Transverse colon (tissue), 4 donors: ENCODE data around the gene TMEM101. TPM values are rescaled to one million over a fixed set of nuclear protein-coding genes. Genes with fewer than 3 reads are reported as not detected.
"Not testable (repeated sequence)": the region's sequence is repeated elsewhere in the genome, so short reads cannot be mapped to it uniquely, and the experiment has no call there.

Experiments
- DNase-seq: peaks from one replicate; pipeline ENCODE4 v3.0.0-alpha.2; 2019
- H3K27ac ChIP-seq, 4 donors: fragments of 200-600 bp; sonication (generic); 2 replicates each; pipeline ENCODE4 v1.5.1; 2016 to 2018; ENCODE audit warnings: inconsistent platforms in 4 of 4
- H3K27me3 ChIP-seq: fragments of 200-600 bp; sonication (generic); 2 replicates; pipeline ENCODE4 v1.5.1; 2017; ENCODE audit warnings: inconsistent platforms
- H3K36me3 ChIP-seq, 4 donors: fragments of 200-600 bp; sonication (generic); 2 replicates each; pipeline ENCODE4 v1.5.1; 2017 to 2019; ENCODE audit warnings: inconsistent platforms in 4 of 4
- H3K4me1 ChIP-seq, 4 donors: fragments of 200-600 bp; sonication (generic); 2 replicates each; pipeline ENCODE4 v1.5.1; 2017 to 2020; ENCODE audit warnings: inconsistent platforms in 4 of 4
- H3K4me3 ChIP-seq, 4 donors: fragments of 200-600 bp; sonication (generic); 1 replicate in 1 of 4; 2 replicates in 3 of 4; pipeline versions ENCODE4 v1.5.1 to v1.6.1; 2017 to 2019; ENCODE audit warnings: inconsistent platforms in 4 of 4
- H3K9me3 ChIP-seq, 2 donors: fragments of 200-600 bp; sonication (generic); 2 replicates each; pipeline ENCODE4 v1.5.1; 2017 to 2019; ENCODE audit warnings: inconsistent platforms in 2 of 2
- CTCF ChIP-seq, 5 experiments: fragments of 200-600 bp in 3 of 5; fragments of 450-650 bp in 2 of 5; sonication (generic) in 3 of 5; IDR thresholded peaks; 1 replicate in 2 of 5; 2 replicates in 3 of 5; pipeline ENCODE4 v1.5.1; 2016 to 2017; ENCODE audit warnings: antibody characterized with exemption in 5 of 5, inconsistent platforms in 3 of 5, mild to moderate bottlenecking in 2 of 5, moderate library complexity in 1 of 5
- EP300 ChIP-seq: sonication (generic); formaldehyde crosslinking; IDR thresholded peaks from one replicate; pipeline ENCODE4 v1.6.1; 2017; ENCODE audit warnings: antibody characterized with exemption, low read depth
- POLR2A ChIP-seq: fragments of 450-650 bp; IDR thresholded peaks from one replicate; pipeline ENCODE4 v1.6.1; 2016; ENCODE audit warnings: antibody characterized with exemption, mild to moderate bottlenecking, moderate library complexity
- POLR2AphosphoS5 ChIP-seq, 3 donors: sonication (generic); formaldehyde crosslinking; IDR thresholded peaks; one replicate each; pipeline ENCODE4 v1.6.1; 2016; ENCODE audit warnings: antibody characterized with exemption in 3 of 3
- WGBS, 2 donors: methylation state at CpG; one replicate each; pipeline ENCODE4 v1.1.5; 2018; ENCODE audit warnings: low coverage in 1 of 2; 5-methylcytosine and 5-hydroxymethylcytosine counted together
- in situ Hi-C, 4 donors: fragments of 200-750 bp; cut with MboI; loops; one replicate each; pipeline versions ENCODE4 v1.15.0 to v1.15.1; 2017; ENCODE audit warnings: low sequenced_read_pairs in 3 of 4, low pct_ligation_motif_present in 1 of 4, low pct_unique_long_range_greater_than_20kb in 1 of 4
- intact Hi-C: fragments of 100-400 bp; cut with DNase I; formaldehyde crosslinking; loops from one replicate; pipeline ENCODE4 v1.15.1; 2023; ENCODE audit warnings: low total_unique reads
- total RNA-seq, 4 donors: library from RNA; depleted of rRNA; stranded (reverse); fragments of >200 nt; gene quantifications; one replicate each; pipeline ENCODE4 v1.1.0, GENCODE V29; 2016

Gene TMEM101
- total RNA-seq, 4 donors from 2014 or later: 25.2 to 34.0 (median 27.7) TPM

- intact Hi-C loops: no loop called here
- H3K9me3 ChIP-seq: no peaks in the 10 kb centered on the region
- no peaks in the 10 kb centered on the region for H3K36me3 ChIP-seq
- TF ChIP-seq POLR2AphosphoS5 (IDR thresholded peaks at IDR 0.05) (no peak), EP300 (no peak), POLR2A (no peak), CTCF (IDR thresholded peaks at IDR 0.05) (no peak)
- H3K27me3 ChIP-seq: no peaks in the 10 kb centered on the region
- no peak overlapping the region for H3K27ac ChIP-seq
- WGBS, 2 donors: 97% methylated on average over 2 of the region's 2 CpGs; no CpG with 5 or more reads in 1 of the 2 donors
- no peak for DNase-seq
- in situ Hi-C loops: no loop called here
- H3K4me1 ChIP-seq: no peaks in the 10 kb centered on the region
- no peak overlapping the region for H3K4me3 ChIP-seq
Observed at GRCh38 chr17:44022246-44022645, 7.5 kb upstream of the TMEM101 start.

- H3K27me3 ChIP-seq, DNase-seq, in situ Hi-C loops, H3K4me1 ChIP-seq, H3K36me3 ChIP-seq, H3K27ac ChIP-seq, H3K9me3 ChIP-seq, intact Hi-C loops, H3K4me3 ChIP-seq: not testable (repeated sequence)
- WGBS, 2 donors: 96 to 100% methylated on average over 5 to 7 of the region's 7 CpGs
Observed at GRCh38 chr17:44021227-44021626, 6.5 kb upstream of the TMEM101 start.

- in situ Hi-C loops (no loop called here), intact Hi-C loops (no loop called here)
- H3K27me3 ChIP-seq: no peaks in the 10 kb centered on the region
- no peaks in the 10 kb centered on the region for H3K9me3 ChIP-seq
- H3K4me1 ChIP-seq: peaks cover 8 to 19% (median 14%) of the 10 kb centered on the region in 4 donors
- WGBS, 2 donors: 14% methylated on average over 9 of the region's 12 CpGs; no CpG with 5 or more reads in 1 of the 2 donors
- peak overlapping the region; percentile 66 to 85 (median 82) for H3K27ac ChIP-seq
- TF ChIP-seq POLR2A (no peak), EP300 (no peak), CTCF (IDR thresholded peaks at IDR 0.05) (no peak), POLR2AphosphoS5 (IDR thresholded peaks at IDR 0.05) (no peak)
- H3K4me3 ChIP-seq: peak overlapping the region; percentile 71 to 98 (median 82)
- no peaks in the 10 kb centered on the region for H3K36me3 ChIP-seq
- DNase-seq: no peak
Observed at GRCh38 chr17:44014133-44014436, 678 bp downstream of the TMEM101 start.

- intact Hi-C loops: no loop called here
- in situ Hi-C loops: no loop called here
- Histone ChIP-seq H3K27me3 (no peaks in the 10 kb centered on the region), H3K9me3 (no peaks in the 10 kb centered on the region), H3K4me3 (no peak overlapping the region), H3K27ac (no peak overlapping the region), H3K4me1 (peaks cover 10 to 23% (median 15%) of the 10 kb centered on the region in 4 donors), H3K36me3 (no peaks in the 10 kb centered on the region)
- TF ChIP-seq POLR2AphosphoS5 (IDR thresholded peaks at IDR 0.05): no peak
- DNase-seq: no peak
- 96% methylated on average over 14 of the region's 14 CpGs; no CpG with 5 or more reads in 1 of the 2 donors for WGBS, 2 donors
Observed at GRCh38 chr17:44012874-44013273, 1.9 kb downstream of the TMEM101 start.

- no peaks in the 10 kb centered on the region for H3K27me3 ChIP-seq
- no peak overlapping the region for H3K4me3 ChIP-seq
- no peaks in the 10 kb centered on the region for H3K9me3 ChIP-seq
- TF ChIP-seq POLR2A (no peak), POLR2AphosphoS5 (IDR thresholded peaks at IDR 0.05) (no peak), CTCF (IDR thresholded peaks at IDR 0.05) (no peak), EP300 (no peak)
- H3K27ac ChIP-seq: no peak overlapping the region
- no peaks in the 10 kb centered on the region for H3K36me3 ChIP-seq
- peaks cover 15 to 28% (median 20%) of the 10 kb centered on the region in 4 donors for H3K4me1 ChIP-seq
- in situ Hi-C loops: no loop called here
- 86 to 100% methylated on average over 1 to 3 of the region's 3 CpGs for WGBS, 2 donors
- no peak for DNase-seq
- intact Hi-C loops: no loop called here
Observed at GRCh38 chr17:44012391-44012790, 2.4 kb downstream of the TMEM101 start.
